ENCODE measurements around the gene HOXA6.

- no peak for TF ChIP-seq CTCF (conservative IDR thresholded peaks at IDR 0.05; ENCODE audit: low read depth, low read length)
- TF ChIP-seq RCOR1 (IDR thresholded peaks at IDR 0.05; ENCODE audit: insufficient replicate concordance, low read length), result no peak
- no peak for TF ChIP-seq RAD21 (IDR thresholded peaks at IDR 0.05; ENCODE audit: low read length)
These were observed 11.1 kb upstream of the HOXA6 start for GRCh38 chr7:27158436-27159265.
